Karpas-422 (cell line): ENCODE results near the gene WIPF2. TPM values are rescaled to one million over a fixed set of nuclear protein-coding genes. Genes with fewer than 3 reads are reported as not detected.
A peak's percentile ranks its signal among the peaks of the same experiment; 100 is the strongest.

ENCODE experiments used
- DNase-seq: peaks from one replicate; pipeline ENCODE4 v3.0.0-alpha.2; 2015
- H2AFZ ChIP-seq: fragments of 200-600 bp; sonication (generic); 2 replicates; pipeline ENCODE4 v1.6.1; 2014; ENCODE audit warnings: antibody characterized with exemption, low read length, mixed read lengths
- H3K27ac ChIP-seq: fragments of 200-600 bp; sonication (generic); 2 replicates; pipeline ENCODE4 v1.5.1; 2014; ENCODE audit warnings: mild to moderate bottlenecking, low read length, moderate library complexity
- H3K27me3 ChIP-seq: fragments of 200-600 bp; sonication (generic); 2 replicates; pipeline ENCODE4 v1.6.1; 2014; ENCODE audit warnings: low read length, mixed read lengths
- H3K36me3 ChIP-seq: fragments of 200-600 bp; sonication (generic); 2 replicates; pipeline ENCODE4 v1.6.1; 2014; ENCODE audit warnings: low read length, mixed read lengths; ENCODE audit not compliant: insufficient read depth
- H3K4me1 ChIP-seq: fragments of 200-600 bp; sonication (generic); 2 replicates; pipeline ENCODE4 v1.6.1; 2014; ENCODE audit warnings: mild to moderate bottlenecking, low read length, mixed read lengths
- H3K4me2 ChIP-seq: fragments of 200-600 bp; sonication (generic); 2 replicates; pipeline ENCODE4 v1.6.1; 2014; ENCODE audit warnings: low read length, low read depth, mild to moderate bottlenecking; ENCODE audit not compliant: poor library complexity, severe bottlenecking
- H3K4me3 ChIP-seq: fragments of 200-600 bp; sonication (generic); 2 replicates; pipeline ENCODE4 v1.5.1; 2014; ENCODE audit warnings: mild to moderate bottlenecking, antibody characterized with exemption, low read length, mixed read lengths
- H3K79me2 ChIP-seq: fragments of 200-600 bp; sonication (generic); 2 replicates; pipeline ENCODE4 v1.6.1; 2014; ENCODE audit warnings: mild to moderate bottlenecking, low read length, mixed read lengths
- H3K9ac ChIP-seq: fragments of 200-600 bp; sonication (generic); 2 replicates; pipeline ENCODE4 v1.6.0; 2014; ENCODE audit warnings: low read length
- H3K9me2 ChIP-seq: fragments of 200-600 bp; sonication (generic), shearing (Covaris generic); replicated peaks from 2 replicates; pipeline ENCODE4 v1.6.0; 2014; ENCODE audit warnings: mild to moderate bottlenecking, low read length, moderate library complexity; ENCODE audit not compliant: insufficient read depth
- H3K9me3 ChIP-seq: fragments of 300-700, 200-600 bp; sonication (generic); 2 replicates; pipeline ENCODE4 v1.6.1; 2014; ENCODE audit warnings: low read length, mixed read lengths
- H4K20me1 ChIP-seq: fragments of 200-600 bp; sonication (generic); 2 replicates; pipeline ENCODE4 v1.6.1; 2014; ENCODE audit warnings: mild to moderate bottlenecking, antibody characterized with exemption, low read length, low read depth; ENCODE audit not compliant: insufficient read depth
- total RNA-seq: library from RNA; depleted of rRNA; stranded (reverse); fragments of >200 nt; shearing (Covaris generic); gene quantifications from 2 replicates; pipeline ENCODE4 v1.2.3, GENCODE V29; 2014; ENCODE audit warnings: low replicate concordance

WIPF2 gene
- total RNA-seq, 1 experiment from 2014 or later, result 19.0 TPM

DNA sequence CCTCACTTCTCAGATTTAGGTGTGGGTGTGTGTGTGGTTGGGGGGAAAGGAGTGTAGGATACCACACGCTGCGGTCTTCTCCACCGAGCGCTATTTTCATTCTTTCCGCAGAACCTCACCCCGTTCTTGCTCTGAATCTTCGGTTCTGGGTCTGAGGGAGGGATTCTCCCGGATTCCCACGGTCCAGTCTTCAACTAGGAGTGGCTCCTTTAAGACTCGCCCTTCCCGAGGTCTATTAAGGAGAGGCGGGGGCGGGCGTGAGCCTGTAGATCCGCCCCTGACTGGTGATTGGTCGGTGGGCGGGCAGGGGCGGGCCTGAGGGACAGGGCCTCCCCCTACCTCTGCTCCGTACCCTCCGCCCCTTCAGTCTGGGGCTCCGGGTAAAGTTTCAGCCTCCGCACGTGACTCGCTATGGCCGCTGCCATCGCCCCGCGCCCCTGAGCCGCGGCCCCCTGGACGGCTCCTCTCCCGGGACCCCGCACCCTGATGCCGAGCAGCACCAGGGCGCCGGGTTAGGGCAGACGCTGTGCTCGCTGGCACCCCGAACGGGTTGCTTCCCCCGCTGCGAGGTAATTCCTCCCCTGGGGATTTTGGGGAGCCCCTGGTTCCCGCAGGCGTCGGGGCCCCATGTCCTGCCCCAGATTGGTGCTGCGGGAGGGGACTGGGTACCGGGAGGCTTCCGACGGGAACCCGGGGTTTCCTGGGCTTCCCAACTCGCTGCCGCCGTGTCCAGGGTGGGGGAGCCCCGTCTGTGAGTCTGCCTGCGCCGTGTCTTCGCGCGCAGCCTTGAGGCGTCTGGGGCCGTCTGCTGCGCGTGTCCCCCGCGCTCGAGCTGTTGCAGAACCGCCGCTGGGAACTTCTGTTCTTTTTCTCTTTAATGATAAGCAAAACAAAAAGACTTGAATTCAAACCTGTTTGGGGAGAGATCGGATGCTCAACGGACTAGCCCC lies 99.1 kb downstream of the WIPF2 start:
- no peaks in the 10 kb centered on the region for H3K36me3 ChIP-seq
- peak overlapping the region; percentile 89 for H3K9ac ChIP-seq
- H3K4me3 ChIP-seq, result peak overlapping the region; percentile 92
- H2AFZ ChIP-seq, result peak overlapping the region; percentile 83
- H3K4me2 ChIP-seq, result peak overlapping the region; percentile 99
- H3K9me2 ChIP-seq, result no peaks in the 10 kb centered on the region
- H3K4me1 ChIP-seq, result peaks cover 83% of the 10 kb centered on the region
- H3K27ac ChIP-seq, result no peak overlapping the region; the same call in 1 of the 2 replicates
- H3K27me3 ChIP-seq, result no peaks in the 10 kb centered on the region
- H3K9me3 ChIP-seq, result no peaks in the 10 kb centered on the region
- H3K79me2 ChIP-seq, result peaks cover 31% of the 10 kb centered on the region
- DNase-seq, result peak; percentile 97
- H4K20me1 ChIP-seq, result peaks cover 28% of the 10 kb centered on the region; the same call in 1 of the 2 replicates

DNA sequence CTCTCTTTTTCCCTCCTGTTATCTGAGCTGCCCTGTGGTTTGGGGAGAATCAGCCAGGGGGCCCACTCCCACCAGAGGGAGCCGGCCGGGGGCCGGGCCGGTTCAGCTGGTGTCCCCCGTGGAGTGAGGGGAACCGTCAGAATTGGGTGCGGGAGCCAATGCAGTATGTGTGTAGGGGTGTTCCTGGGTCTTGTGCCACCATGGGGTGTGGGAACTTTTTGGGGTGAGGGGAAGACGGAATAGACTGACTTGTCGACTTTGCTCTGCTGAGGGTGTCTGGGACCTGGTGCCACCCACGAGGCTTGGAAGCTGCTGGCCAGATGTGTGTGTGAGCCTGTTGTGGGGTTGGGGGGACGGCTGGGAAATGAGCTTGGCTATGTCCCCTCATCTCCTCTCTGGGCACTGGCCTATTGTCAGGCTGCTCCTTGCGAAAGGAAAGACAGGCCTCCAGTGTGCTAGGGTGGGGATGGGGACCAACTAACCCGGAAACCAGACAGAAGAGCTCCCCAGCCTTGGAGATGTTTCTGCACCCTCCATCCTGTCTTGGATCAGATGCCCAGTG lies 99.8 kb downstream of the WIPF2 start:
- Histone ChIP-seq H3K4me2 (peak overlapping the region; percentile 99), H4K20me1 (peaks cover 28% of the 10 kb centered on the region; the same call in 1 of the 2 replicates), H3K27me3 (no peaks in the 10 kb centered on the region), H3K4me1 (peaks cover 83% of the 10 kb centered on the region), H3K9ac (peak overlapping the region; percentile 89), H3K79me2 (peaks cover 39% of the 10 kb centered on the region), H3K9me3 (no peaks in the 10 kb centered on the region), H3K36me3 (no peaks in the 10 kb centered on the region), H3K27ac (no peak overlapping the region; the same call in 1 of the 2 replicates), H2AFZ (no peak overlapping the region), H3K9me2 (no peaks in the 10 kb centered on the region), H3K4me3 (peak overlapping the region; percentile 92)
- DNase-seq, result no peak

DNA sequence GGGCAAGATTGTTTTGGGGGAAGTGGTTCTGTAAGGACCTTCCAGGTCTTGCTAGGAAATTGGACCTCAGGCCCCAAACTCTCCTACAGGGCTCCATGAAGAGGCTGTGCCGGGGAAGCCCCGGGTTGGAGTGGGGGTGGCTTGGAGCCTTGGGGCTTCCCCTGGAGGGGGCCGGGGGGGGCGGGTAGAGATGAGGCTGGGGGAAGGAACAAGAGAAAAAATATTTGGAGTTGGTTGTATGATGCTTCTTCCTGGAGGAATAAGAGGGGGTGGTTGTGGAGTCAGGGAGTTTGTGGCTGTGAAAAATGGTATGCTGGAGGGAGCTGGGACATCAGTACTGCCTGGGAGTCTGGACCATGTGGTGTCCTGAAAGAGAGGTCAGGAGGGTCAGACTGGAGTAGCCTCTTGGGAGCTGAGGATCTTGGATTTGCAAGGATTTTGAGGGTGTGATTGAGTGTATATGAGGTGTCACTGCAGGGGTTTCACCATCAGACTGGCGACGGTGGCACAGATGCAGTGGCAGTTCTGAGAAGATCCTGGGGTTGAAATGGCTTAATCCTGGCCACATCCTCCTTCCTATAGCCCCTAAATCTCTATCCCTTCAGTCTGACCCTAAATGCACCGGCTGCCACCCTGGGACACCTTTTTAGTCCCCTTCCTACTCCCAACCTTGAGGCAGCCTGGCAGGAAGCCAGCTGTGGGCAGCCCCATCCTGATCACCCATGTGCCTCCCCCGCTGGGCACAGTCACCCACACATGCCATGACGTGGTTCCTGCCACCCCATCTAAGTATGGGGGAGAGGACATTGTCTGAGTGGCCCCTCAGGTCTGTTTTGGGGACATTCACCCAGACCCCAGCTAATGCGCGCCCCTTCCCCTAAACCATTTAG lies 100.8 kb downstream of the WIPF2 start:
- no peaks in the 10 kb centered on the region for H3K27me3 ChIP-seq
- H3K9me2 ChIP-seq, result no peaks in the 10 kb centered on the region
- no peak for DNase-seq
- no peak overlapping the region for H2AFZ ChIP-seq
- no peak overlapping the region for H3K27ac ChIP-seq
- no peaks in the 10 kb centered on the region for H3K36me3 ChIP-seq
- H3K9me3 ChIP-seq, result no peaks in the 10 kb centered on the region
- H3K79me2 ChIP-seq, result peaks cover 46% of the 10 kb centered on the region
- peaks cover 83% of the 10 kb centered on the region for H3K4me1 ChIP-seq
- peaks cover 28% of the 10 kb centered on the region; the same call in 1 of the 2 replicates for H4K20me1 ChIP-seq
- H3K4me2 ChIP-seq, result peak overlapping the region; percentile 99
- peak overlapping the region; percentile 89 for H3K9ac ChIP-seq
- H3K4me3 ChIP-seq, result peak overlapping the region; percentile 92; the same call in 1 of the 2 replicates

DNA sequence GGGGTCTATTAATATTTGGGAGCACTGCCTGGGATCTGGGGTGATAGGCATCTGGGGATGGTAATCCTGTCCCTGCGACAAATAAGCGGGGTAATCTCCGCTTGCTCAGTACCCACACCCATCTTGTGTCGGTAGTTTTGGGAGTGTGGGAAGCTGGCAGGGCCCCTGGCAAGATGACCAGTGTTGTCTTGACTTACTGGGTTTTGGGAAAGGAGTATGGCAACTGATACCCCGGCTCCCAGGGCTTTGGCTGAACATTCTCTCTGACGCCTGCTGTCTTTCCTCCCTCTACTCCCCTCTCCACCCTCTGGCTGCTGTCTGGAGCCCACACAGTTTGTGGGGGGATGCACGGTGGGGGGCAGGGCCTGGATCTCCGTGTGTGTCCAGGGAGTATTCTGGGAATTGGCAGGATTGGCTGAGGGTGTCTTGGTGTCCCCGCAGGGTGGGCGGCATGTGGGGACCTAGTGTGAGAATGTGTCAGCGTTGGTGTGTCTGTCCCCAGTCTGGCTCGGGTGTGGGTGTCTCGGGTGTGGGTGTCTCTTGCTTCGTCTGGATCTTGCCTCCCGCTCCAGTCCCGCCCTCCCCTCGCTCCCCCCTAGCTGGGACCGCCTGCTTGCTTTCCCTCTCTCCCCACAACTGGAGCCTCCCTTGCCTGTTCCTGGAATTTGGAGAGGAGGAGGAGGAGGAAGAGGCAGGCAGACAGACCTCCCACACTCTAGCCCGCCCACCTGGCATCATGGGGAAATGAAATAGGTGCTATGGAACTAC lies 101.8 kb downstream of the WIPF2 start:
- H3K9ac ChIP-seq, result no peak overlapping the region
- H3K9me3 ChIP-seq, result no peaks in the 10 kb centered on the region
- no peaks in the 10 kb centered on the region for H3K27me3 ChIP-seq
- H3K79me2 ChIP-seq, result peaks cover 53% of the 10 kb centered on the region
- H3K9me2 ChIP-seq, result no peaks in the 10 kb centered on the region
- no peak for DNase-seq
- no peak overlapping the region for H2AFZ ChIP-seq
- H3K4me3 ChIP-seq, result no peak overlapping the region
- no peaks in the 10 kb centered on the region for H3K36me3 ChIP-seq
- H4K20me1 ChIP-seq, result peaks cover 28% of the 10 kb centered on the region; the same call in 1 of the 2 replicates
- peak overlapping the region; percentile 83 for H3K4me2 ChIP-seq
- peaks cover 88% of the 10 kb centered on the region for H3K4me1 ChIP-seq
- no peak overlapping the region for H3K27ac ChIP-seq

DNA sequence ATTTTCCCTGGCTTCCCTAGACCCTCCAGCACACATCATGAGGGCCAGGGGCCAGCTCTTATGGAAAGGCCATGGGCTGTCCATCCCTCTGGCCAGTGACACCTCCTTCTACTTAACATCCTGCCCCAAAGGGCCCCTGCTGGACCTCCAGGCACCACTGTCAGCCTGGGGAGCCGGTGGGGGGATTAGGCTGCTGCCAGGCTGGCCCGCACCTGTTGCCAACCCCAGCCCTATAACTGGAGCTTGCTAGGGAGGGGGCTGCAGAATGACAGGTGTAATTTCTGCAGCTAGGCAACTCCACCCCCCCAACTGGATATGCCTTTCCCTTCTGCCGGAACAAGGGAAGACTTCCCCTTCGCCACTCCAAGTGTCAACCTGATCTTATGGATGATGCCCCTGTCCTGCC lies 102.4 kb downstream of the WIPF2 start:
- Histone ChIP-seq H2AFZ (no peak overlapping the region), H3K9ac (peak overlapping the region; percentile 74), H3K27ac (0 out of 2 replicates have a peak overlapping the region, but pooled peaks have one; percentile 97), H3K4me3 (peak overlapping the region; percentile 70; the same call in 1 of the 2 replicates), H3K4me2 (peak overlapping the region; percentile 83), H3K9me3 (no peaks in the 10 kb centered on the region), H3K27me3 (no peaks in the 10 kb centered on the region), H3K79me2 (peaks cover 59% of the 10 kb centered on the region), H3K36me3 (no peaks in the 10 kb centered on the region), H4K20me1 (peaks cover 28% of the 10 kb centered on the region; the same call in 1 of the 2 replicates), H3K4me1 (peaks cover 94% of the 10 kb centered on the region), H3K9me2 (no peaks in the 10 kb centered on the region)
- DNase-seq, result no peak

DNA sequence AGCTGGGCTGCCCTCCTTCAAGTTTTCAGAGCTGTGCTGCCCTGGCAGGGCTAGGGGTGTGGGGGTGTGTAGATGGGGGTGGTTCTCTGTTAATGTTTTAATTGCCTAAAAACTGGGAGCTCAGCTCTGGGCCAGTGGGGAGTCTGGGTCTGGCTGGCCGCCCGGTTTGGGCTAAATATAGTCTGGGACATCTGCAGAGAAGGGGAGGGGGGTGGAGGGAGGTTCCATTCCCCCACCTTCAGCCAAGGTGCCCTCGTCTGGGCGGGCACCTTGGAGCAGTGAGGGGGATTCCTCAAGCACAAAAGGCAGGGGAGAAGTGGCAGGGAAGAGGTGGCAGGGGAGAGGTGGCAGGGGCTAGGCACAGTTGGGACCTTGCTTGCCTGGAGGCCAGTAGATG lies 102.9 kb downstream of the WIPF2 start:
- H3K9me2 ChIP-seq, result no peaks in the 10 kb centered on the region
- H3K9ac ChIP-seq, result peak overlapping the region; percentile 74
- peaks cover 28% of the 10 kb centered on the region; the same call in 1 of the 2 replicates for H4K20me1 ChIP-seq
- H3K79me2 ChIP-seq, result peaks cover 64% of the 10 kb centered on the region
- no peaks in the 10 kb centered on the region for H3K9me3 ChIP-seq
- peak overlapping the region; percentile 70 for H3K4me3 ChIP-seq
- H3K4me2 ChIP-seq, result peak overlapping the region; percentile 83
- peak overlapping the region; percentile 97 for H3K27ac ChIP-seq
- H3K4me1 ChIP-seq, result peaks cover 97% of the 10 kb centered on the region
- H3K36me3 ChIP-seq, result no peaks in the 10 kb centered on the region
- H3K27me3 ChIP-seq, result no peaks in the 10 kb centered on the region
- no peak for DNase-seq
- H2AFZ ChIP-seq, result no peak overlapping the region
